ENCODE measurements around the gene RFC2.

GRCh38 chr7:74289018-74289658, 34.9 kb upstream of the RFC2 start, which contains the start of gene CLIP2:
- TF ChIP-seq POLR2A (IDR thresholded peaks at IDR 0.05; ENCODE audit: borderline replicate concordance, extremely low read depth, insufficient read depth, insufficient read length) (peak; percentile 25), TCF7L2 (IDR thresholded peaks at IDR 0.05; ENCODE audit: borderline replicate concordance, extremely low read depth, insufficient read depth, insufficient read length) (peak; percentile 43), CTCF (IDR thresholded peaks at IDR 0.05 in 2 of 3, conservative IDR thresholded peaks at IDR 0.05 in 1 of 3; ENCODE audit: borderline replicate concordance in 1 of 3, insufficient read depth in 1 of 3, low read depth in 2 of 3, low read length in 2 of 3) (no peak)
